Measurements from ENCODE around the gene GSX1. TPM values are rescaled to one million over a fixed set of nuclear protein-coding genes. Genes with fewer than 3 reads are reported as not detected.
A peak's percentile ranks its signal among the peaks of the same experiment; 100 is the strongest.

Gene GSX1
- total RNA-seq, 6 experiments from 2014 or later = not detected

GRCh38 chr13:27765650-27766049, 26.6 kb upstream of the GSX1 start:
- WGBS (ENCODE audit: insufficient coverage, low coverage, low lambda C conversion rate, missing lambda C conversion rate) = 58% methylated on average over 9 of the region's 9 CpGs
- Histone ChIP-seq H3K27me3 (peaks cover 0 to 13% of the 10 kb centered on the region in 2 donors), H3K27ac (no peak overlapping the region), H3K4me3 (no peak overlapping the region), H3K9me3 (no peaks in the 10 kb centered on the region), H3K4me1 (no peaks in the 10 kb centered on the region), H3K36me3 (no peaks in the 10 kb centered on the region)
- ATAC-seq (no peak), DNase-seq (no peak)
- intact Hi-C loops (cut with DNase I) = no loop called here
- TF ChIP-seq POLR2A (IDR thresholded peaks at IDR 0.05) = no peak
- TF ChIP-seq CTCF (IDR thresholded peaks at IDR 0.05) = no peak

GRCh38 chr13:27770809-27771208, 21.5 kb upstream of the GSX1 start:
- intact Hi-C loops (cut with DNase I) = no loop called here
- Histone ChIP-seq H3K27me3 (no peaks in the 10 kb centered on the region), H3K36me3 (no peaks in the 10 kb centered on the region), H3K4me1 (no peaks in the 10 kb centered on the region), H3K27ac (no peak overlapping the region), H3K9me3 (no peaks in the 10 kb centered on the region), H3K4me3 (no peak overlapping the region)
- ATAC-seq (peak; percentile 81 to 89 (median 84)), DNase-seq (no peak)
- 0% methylated on average over 2 of the region's 3 CpGs for WGBS (ENCODE audit: insufficient coverage, low coverage, low lambda C conversion rate, missing lambda C conversion rate)
- TF ChIP-seq POLR2A (IDR thresholded peaks at IDR 0.05) = no peak
- peak; percentile 42 to 57 (median 46) for TF ChIP-seq CTCF (IDR thresholded peaks at IDR 0.05)

- no peak overlapping the region for H3K27ac ChIP-seq
- intact Hi-C loops (cut with DNase I) = no loop called here
- 42% methylated on average over 8 of the region's 14 CpGs for WGBS (ENCODE audit: insufficient coverage, low coverage, low lambda C conversion rate, missing lambda C conversion rate)
- H3K4me1 ChIP-seq = no peaks in the 10 kb centered on the region
- no peaks in the 10 kb centered on the region for H3K27me3 ChIP-seq
- H3K9me3 ChIP-seq = no peaks in the 10 kb centered on the region
- H3K4me3 ChIP-seq = no peak overlapping the region
- H3K36me3 ChIP-seq = no peaks in the 10 kb centered on the region
- ATAC-seq = no peak
- DNase-seq = no peak
- TF ChIP-seq CTCF (IDR thresholded peaks at IDR 0.05) (no peak), POLR2A (IDR thresholded peaks at IDR 0.05) (no peak)
Observed at GRCh38 chr13:27772651-27773425, 19.4 kb upstream of the GSX1 start.

GRCh38 chr13:27774169-27774568, 18.1 kb upstream of the GSX1 start:
- H3K36me3 ChIP-seq = no peaks in the 10 kb centered on the region
- no peak overlapping the region for H3K4me3 ChIP-seq
- intact Hi-C loops (cut with DNase I) = no loop called here
- WGBS (ENCODE audit: insufficient coverage, low coverage, low lambda C conversion rate, missing lambda C conversion rate) = 83% methylated on average over 8 of the region's 8 CpGs
- no peaks in the 10 kb centered on the region for H3K27me3 ChIP-seq
- no peaks in the 10 kb centered on the region for H3K9me3 ChIP-seq
- H3K27ac ChIP-seq = no peak overlapping the region
- no peaks in the 10 kb centered on the region for H3K4me1 ChIP-seq
- TF ChIP-seq POLR2A (IDR thresholded peaks at IDR 0.05) (no peak), CTCF (IDR thresholded peaks at IDR 0.05) (no peak)
- ATAC-seq (no peak), DNase-seq (no peak)

Data from right lobe of liver (tissue), 6 donors.